Lower leg skin (tissue), 3 donors: ENCODE data around the gene PLSCR2.

ENCODE experiments used
- CTCF ChIP-seq, 3 donors: fragments of 450-650 bp; IDR thresholded peaks; one replicate each; pipeline ENCODE4 v1.5.1; 2016; ENCODE audit warnings: antibody characterized with exemption in 3 of 3, mild to moderate bottlenecking in 3 of 3, moderate library complexity in 2 of 3
- POLR2A ChIP-seq, 2 donors: fragments of 450-650 bp; IDR thresholded peaks; one replicate each; pipeline ENCODE4 v1.6.1; 2016 to 2017; ENCODE audit warnings: antibody characterized with exemption in 2 of 2, mild to moderate bottlenecking in 1 of 2, moderate library complexity in 1 of 2

- no peak for TF ChIP-seq POLR2A (IDR thresholded peaks at IDR 0.05)
- no peak for TF ChIP-seq CTCF (IDR thresholded peaks at IDR 0.05)
Measured at GRCh38 chr3:146464783-146465182, 4.6 kb downstream of the PLSCR2 start.
